SHP77 (cell line): ENCODE results near the gene COL15A1.

Experiments used
- DNase-seq, 2 experiments: peaks; one replicate each; lab custom pipeline; 2025; lab: John Stamatoyannopoulos, UW

COL15A1 gene

GRCh38 chr9:99037769-99038483 is 94.2 kb downstream of the COL15A1 start:
- DNase-seq = no peak

- no peak for DNase-seq
These were observed 94.7 kb downstream of the COL15A1 start for GRCh38 chr9:99038484-99038820.

- no peak for DNase-seq
These were observed 95.9 kb downstream of the COL15A1 start for GRCh38 chr9:99039505-99040182.

GRCh38 chr9:99040251-99040900 is 96.7 kb downstream of the COL15A1 start:
- DNase-seq = no peak

GRCh38 chr9:99040911-99041582 is 97.3 kb downstream of the COL15A1 start:
- no peak for DNase-seq

- no peak for DNase-seq
These were observed 97.9 kb downstream of the COL15A1 start for GRCh38 chr9:99041618-99042017.

- DNase-seq = no peak
These were observed 98.9 kb downstream of the COL15A1 start for GRCh38 chr9:99042620-99043019.

- DNase-seq = no peak
These were observed 101.1 kb downstream of the COL15A1 start for GRCh38 chr9:99044827-99045226.

- no peak for DNase-seq
These were observed 102.4 kb downstream of the COL15A1 start for GRCh38 chr9:99046068-99046467.

- no peak for DNase-seq
These were observed 102.9 kb downstream of the COL15A1 start for GRCh38 chr9:99046542-99047071.

GRCh38 chr9:99049228-99049627 is 105.5 kb downstream of the COL15A1 start:
- DNase-seq = no peak

- no peak for DNase-seq
These were observed 105.9 kb downstream of the COL15A1 start for GRCh38 chr9:99049641-99050040.

GRCh38 chr9:99050292-99050911 is 106.7 kb downstream of the COL15A1 start:
- peak; percentile 19 to 30 for DNase-seq

GRCh38 chr9:99050924-99051323 is 107.2 kb downstream of the COL15A1 start:
- DNase-seq = no peak

- no peak for DNase-seq
These were observed 107.7 kb downstream of the COL15A1 start for GRCh38 chr9:99051406-99051805.

- no peak for DNase-seq
These were observed 108.1 kb downstream of the COL15A1 start for GRCh38 chr9:99051851-99052250.

GRCh38 chr9:99052815-99053715 is 109.4 kb downstream of the COL15A1 start:
- DNase-seq = no peak

GRCh38 chr9:99054581-99054980 is 110.9 kb downstream of the COL15A1 start:
- no peak for DNase-seq

GRCh38 chr9:99055384-99055783 is 111.7 kb downstream of the COL15A1 start:
- no peak for DNase-seq

GRCh38 chr9:99056186-99056585 is 112.5 kb downstream of the COL15A1 start:
- DNase-seq = no peak
